H7 (cell line): Measurements from ENCODE around the gene SPRYD7. TPM values are rescaled to one million over a fixed set of nuclear protein-coding genes. Genes with fewer than 3 reads are reported as not detected.
A peak's percentile ranks its signal among the peaks of the same experiment; 100 is the strongest.

Source experiments
- DNase-seq: peaks from one replicate; pipeline ENCODE4 v3.0.0; 2012
- H3K27me3 ChIP-seq: 2 replicates; pipeline ENCODE4 v1.6.0; 2011; ENCODE audit warnings: mild to moderate bottlenecking, low read length; ENCODE audit not compliant: control insufficient read depth, insufficient read depth
- H3K36me3 ChIP-seq: replicated peaks from 2 replicates; pipeline ENCODE4 v1.5.1; 2011; ENCODE audit warnings: low read length; ENCODE audit not compliant: control insufficient read depth, insufficient read depth
- H3K4me3 ChIP-seq: 2 replicates; pipeline ENCODE4 v1.5.1; 2011; ENCODE audit warnings: low read depth, mild to moderate bottlenecking, control low read depth, low read length, moderate library complexity; ENCODE audit not compliant: insufficient read depth
- total RNA-seq: library from RNA; depleted of rRNA; stranded (reverse); fragments of >200 nt; shearing (Covaris generic); gene quantifications from 2 replicates; pipeline ENCODE4 v1.2.3, GENCODE V29; 2014; rRNA removed

SPRYD7 gene
- 1.6 and 2.4 TPM in 2 replicates for total RNA-seq

GRCh38 chr13:49936075-49936967 lies at the start of gene SPRYD7:
SPRYD7 (minus strand) TSS chr13:49936340; CDS start chr13:49936235, 105 bp downstream.
- Histone ChIP-seq H3K27me3 (peaks cover 3% of the 10 kb centered on the region), H3K36me3 (no peaks in the 10 kb centered on the region)
- DNase-seq: peak; percentile 98

GRCh38 chr13:49985129-49985528 lies 49.0 kb upstream of the SPRYD7 start:
- no peaks in the 10 kb centered on the region for H3K27me3 ChIP-seq
- DNase-seq: no peak
- no peaks in the 10 kb centered on the region for H3K36me3 ChIP-seq
- H3K4me3 ChIP-seq: no peak overlapping the region

More at GRCh38 chr13:49936075-49936967, at the start of gene SPRYD7:
- peak within 1 kb of the TSS; percentile 85 for H3K4me3 ChIP-seq

GRCh38 chr13:49980266-49980665 lies 44.1 kb upstream of the SPRYD7 start:
- no peak for DNase-seq
- H3K27me3 ChIP-seq: no peaks in the 10 kb centered on the region
- no peaks in the 10 kb centered on the region for H3K36me3 ChIP-seq
- H3K4me3 ChIP-seq: no peak overlapping the region

- H3K36me3 ChIP-seq: no peaks in the 10 kb centered on the region
- no peaks in the 10 kb centered on the region for H3K27me3 ChIP-seq
- no peak for DNase-seq
- H3K4me3 ChIP-seq: no peak overlapping the region
These were observed 41.9 kb upstream of the SPRYD7 start for GRCh38 chr13:49977992-49978391.

GRCh38 chr13:49976314-49977258 lies 40.4 kb upstream of the SPRYD7 start:
- Histone ChIP-seq H3K27me3 (no peaks in the 10 kb centered on the region), H3K36me3 (no peaks in the 10 kb centered on the region), H3K4me3 (no peak overlapping the region)
- peak; percentile 74 for DNase-seq

- DNase-seq: no peak
- Histone ChIP-seq H3K4me3 (no peak overlapping the region), H3K36me3 (no peaks in the 10 kb centered on the region), H3K27me3 (no peaks in the 10 kb centered on the region)
These were observed 39.7 kb upstream of the SPRYD7 start for GRCh38 chr13:49975826-49976225.

- Histone ChIP-seq H3K4me3 (no peak overlapping the region), H3K27me3 (no peaks in the 10 kb centered on the region), H3K36me3 (no peaks in the 10 kb centered on the region)
- no peak for DNase-seq
These were observed 36.6 kb upstream of the SPRYD7 start for GRCh38 chr13:49972709-49973108.

GRCh38 chr13:49967456-49967855 lies 31.3 kb upstream of the SPRYD7 start:
- no peak for DNase-seq
- Histone ChIP-seq H3K27me3 (no peaks in the 10 kb centered on the region), H3K4me3 (no peak overlapping the region), H3K36me3 (no peaks in the 10 kb centered on the region)

GRCh38 chr13:49958321-49958720 lies 22.2 kb upstream of the SPRYD7 start:
- no peak for DNase-seq
- Histone ChIP-seq H3K27me3 (no peaks in the 10 kb centered on the region), H3K36me3 (no peaks in the 10 kb centered on the region), H3K4me3 (no peak overlapping the region)

- Histone ChIP-seq H3K27me3 (no peaks in the 10 kb centered on the region), H3K4me3 (no peak overlapping the region), H3K36me3 (no peaks in the 10 kb centered on the region)
- no peak for DNase-seq
These were observed 20.0 kb upstream of the SPRYD7 start for GRCh38 chr13:49956131-49956530.

- no peaks in the 10 kb centered on the region for H3K36me3 ChIP-seq
- DNase-seq: no peak
- H3K27me3 ChIP-seq: no peaks in the 10 kb centered on the region
- no peak overlapping the region for H3K4me3 ChIP-seq
These were observed 18.7 kb upstream of the SPRYD7 start for GRCh38 chr13:49954674-49955455.

- no peak overlapping the region for H3K4me3 ChIP-seq
- DNase-seq: no peak
These were observed 17.4 kb upstream of the SPRYD7 start for GRCh38 chr13:49953560-49953959.

GRCh38 chr13:49951754-49952535 lies 15.8 kb upstream of the SPRYD7 start:
- no peak overlapping the region for H3K4me3 ChIP-seq
- no peak for DNase-seq

More at GRCh38 chr13:49953560-49953959, 17.4 kb upstream of the SPRYD7 start:
- no peaks in the 10 kb centered on the region for H3K36me3 ChIP-seq
- no peaks in the 10 kb centered on the region for H3K27me3 ChIP-seq

More at GRCh38 chr13:49951754-49952535, 15.8 kb upstream of the SPRYD7 start:
- H3K36me3 ChIP-seq: no peaks in the 10 kb centered on the region
- H3K27me3 ChIP-seq: no peaks in the 10 kb centered on the region
